IPS DF 6.9 (cell line): ENCODE data around the gene UBE2I.

ENCODE experiments used
- DNase-seq: peaks from one replicate; pipeline ENCODE4 v3.0.0-alpha.2; 2013; ENCODE audit warnings: low read depth, low spot score
- H3K27ac ChIP-seq: one replicate; pipeline ENCODE4 v1.5.1; 2013; ENCODE audit warnings: low read length, control low read depth
- H3K27me3 ChIP-seq: 2 replicates; pipeline ENCODE4 v1.6.1; 2013; ENCODE audit warnings: mild to moderate bottlenecking, low read length; ENCODE audit not compliant: control insufficient read depth, insufficient read depth
- H3K36me3 ChIP-seq: 2 replicates; pipeline ENCODE4 v1.6.1; 2013; ENCODE audit warnings: low read length; ENCODE audit not compliant: control insufficient read depth, insufficient read depth
- H3K4me1 ChIP-seq: 2 replicates; pipeline ENCODE4 v1.6.1; 2013; ENCODE audit warnings: low read length; ENCODE audit not compliant: control insufficient read depth, insufficient read depth
- H3K4me3 ChIP-seq: 2 replicates; pipeline ENCODE4 v1.5.1; 2013; ENCODE audit warnings: mild to moderate bottlenecking, low read length
- H3K9me3 ChIP-seq: 2 replicates; pipeline ENCODE4 v1.6.1; 2013; ENCODE audit warnings: low read length, inconsistent platforms; ENCODE audit not compliant: control insufficient read depth, insufficient read depth
- WGBS: extraction: QIAGEN DNeasy Blood & Tissue Kit; methylation state at CpG from one replicate; pipeline ENCODE4 v1.1.7; 2013; ENCODE audit warnings: mixed read lengths, missing lambda C conversion rate; ENCODE audit not compliant: insufficient read length, insufficient coverage; 5-methylcytosine and 5-hydroxymethylcytosine counted together

The UBE2I gene

GRCh38 chr16:1350691-1351090, 41.3 kb downstream of the UBE2I start:
- Histone ChIP-seq H3K9me3 (no peaks in the 10 kb centered on the region), H3K27me3 (no peaks in the 10 kb centered on the region), H3K36me3 (peaks cover 12% of the 10 kb centered on the region), H3K27ac (no peak overlapping the region), H3K4me3 (peak overlapping the region; percentile 98; the same call in 1 of the 2 replicates), H3K4me1 (peaks cover 2% of the 10 kb centered on the region)
- DNase-seq, result no peak
- WGBS, result no CpG with 5 or more reads among the region's 19 CpGs

- Histone ChIP-seq H3K27ac (no peak overlapping the region), H3K27me3 (no peaks in the 10 kb centered on the region), H3K4me3 (peak overlapping the region; percentile 98), H3K4me1 (peaks cover 2% of the 10 kb centered on the region), H3K36me3 (peaks cover 12% of the 10 kb centered on the region), H3K9me3 (no peaks in the 10 kb centered on the region)
- no peak for DNase-seq
- WGBS, result no CpG with 5 or more reads among the region's 35 CpGs
Observed at GRCh38 chr16:1351215-1351581, 41.8 kb downstream of the UBE2I start.

- Histone ChIP-seq H3K4me1 (peaks cover 2% of the 10 kb centered on the region), H3K36me3 (peaks cover 12% of the 10 kb centered on the region), H3K27me3 (no peaks in the 10 kb centered on the region), H3K9me3 (no peaks in the 10 kb centered on the region), H3K4me3 (peak within 1 kb of the TSS; percentile 98), H3K27ac (no peak within 1 kb of the TSS)
- DNase-seq, result no peak
- WGBS, result no CpG with 5 or more reads among the region's 98 CpGs
Observed at GRCh38 chr16:1351582-1352362, 42.3 kb downstream of the UBE2I start, which contains the start of the genes GNPTG and TSR3. TSS of gene GNPTG (plus strand) at chr16:1351931. CDS start at chr16:1351966, 35 bp downstream. TSS of gene TSR3 (minus strand) at chr16:1351878. CDS start at chr16:1351804, 74 bp downstream.

- Histone ChIP-seq H3K4me3 (no peak overlapping the region), H3K4me1 (peaks cover 2% of the 10 kb centered on the region), H3K27ac (no peak overlapping the region), H3K27me3 (no peaks in the 10 kb centered on the region), H3K36me3 (no peaks in the 10 kb centered on the region; the same call in 1 of the 2 replicates), H3K9me3 (no peaks in the 10 kb centered on the region)
- WGBS, result no CpG with 5 or more reads among the region's 49 CpGs
- no peak for DNase-seq
Observed at GRCh38 chr16:1354815-1355540, 45.5 kb downstream of the UBE2I start.

- Histone ChIP-seq H3K9me3 (no peaks in the 10 kb centered on the region), H3K4me1 (peaks cover 2% of the 10 kb centered on the region), H3K27me3 (no peaks in the 10 kb centered on the region), H3K4me3 (no peak overlapping the region), H3K27ac (no peak overlapping the region), H3K36me3 (peaks cover under 1% of the 10 kb centered on the region; the same call in 1 of the 2 replicates)
- WGBS, result no CpG with 5 or more reads among the region's 15 CpGs
- no peak for DNase-seq
Observed at GRCh38 chr16:1355591-1355990, 46.2 kb downstream of the UBE2I start.

GRCh38 chr16:1356061-1356900, 46.8 kb downstream of the UBE2I start:
- DNase-seq, result no peak
- Histone ChIP-seq H3K27me3 (no peaks in the 10 kb centered on the region), H3K4me3 (no peak overlapping the region), H3K36me3 (peaks cover 2% of the 10 kb centered on the region; the same call in 1 of the 2 replicates), H3K4me1 (no peaks in the 10 kb centered on the region; the same call in 1 of the 2 replicates), H3K9me3 (no peaks in the 10 kb centered on the region), H3K27ac (no peak overlapping the region)
- no CpG with 5 or more reads among the region's 33 CpGs for WGBS

GRCh38 chr16:1357906-1358566, 48.6 kb downstream of the UBE2I start:
- no peaks in the 10 kb centered on the region for H3K9me3 ChIP-seq
- H3K4me1 ChIP-seq, result no peaks in the 10 kb centered on the region; the same call in 1 of the 2 replicates
- no peaks in the 10 kb centered on the region for H3K27me3 ChIP-seq
- no peak overlapping the region for H3K27ac ChIP-seq
- no CpG with 5 or more reads among the region's 19 CpGs for WGBS
- no peak for DNase-seq
- peaks cover 13% of the 10 kb centered on the region for H3K36me3 ChIP-seq
- no peak overlapping the region for H3K4me3 ChIP-seq

- peaks cover 35% of the 10 kb centered on the region for H3K36me3 ChIP-seq
- no peaks in the 10 kb centered on the region for H3K9me3 ChIP-seq
- H3K27ac ChIP-seq, result no peak overlapping the region
- no peak overlapping the region for H3K4me3 ChIP-seq
- H3K27me3 ChIP-seq, result no peaks in the 10 kb centered on the region
- WGBS, result no CpG with 5 or more reads among the region's 43 CpGs
- no peaks in the 10 kb centered on the region; the same call in 1 of the 2 replicates for H3K4me1 ChIP-seq
- DNase-seq, result no peak
Observed at GRCh38 chr16:1361685-1362360, 52.4 kb downstream of the UBE2I start.

GRCh38 chr16:1362807-1363206, 53.4 kb downstream of the UBE2I start:
- H3K4me3 ChIP-seq, result no peak overlapping the region
- H3K36me3 ChIP-seq, result peaks cover 39% of the 10 kb centered on the region
- H3K9me3 ChIP-seq, result no peaks in the 10 kb centered on the region
- no peaks in the 10 kb centered on the region for H3K27me3 ChIP-seq
- WGBS, result no CpG with 5 or more reads among the region's 11 CpGs
- H3K4me1 ChIP-seq, result no peaks in the 10 kb centered on the region; the same call in 1 of the 2 replicates
- no peak overlapping the region for H3K27ac ChIP-seq
- no peak for DNase-seq
